Measurements from ENCODE around the gene FOXO6. TPM values are rescaled to one million over a fixed set of nuclear protein-coding genes. Genes with fewer than 3 reads are reported as not detected.

FOXO6 gene
- total and polyA plus RNA-seq, 5 donors = 1.1 to 7.0 (median 4.2) TPM

GRCh38 chr1:41354956-41355355, 6.3 kb upstream of the FOXO6 start:
- H3K27me3 ChIP-seq (ENCODE audit: control insufficient read depth, insufficient read depth) = no peaks in the 10 kb centered on the region
- peaks cover 7% of the 10 kb centered on the region for H3K4me1 ChIP-seq (ENCODE audit: control insufficient read depth, insufficient read depth, low read length)
- 93% methylated on average over 3 of the region's 3 CpGs for WGBS
- H3K27ac ChIP-seq (ENCODE audit: low read length) = no peak overlapping the region
- intact Hi-C loops (cut with DNase I) = no loop called here
- DNase-seq = no peak
- no peaks in the 10 kb centered on the region for H3K9me3 ChIP-seq (ENCODE audit: control insufficient read depth, low read length)
- ATAC-seq = no peak
- no peak overlapping the region for H3K4me3 ChIP-seq (ENCODE audit: low read length)

DNA sequence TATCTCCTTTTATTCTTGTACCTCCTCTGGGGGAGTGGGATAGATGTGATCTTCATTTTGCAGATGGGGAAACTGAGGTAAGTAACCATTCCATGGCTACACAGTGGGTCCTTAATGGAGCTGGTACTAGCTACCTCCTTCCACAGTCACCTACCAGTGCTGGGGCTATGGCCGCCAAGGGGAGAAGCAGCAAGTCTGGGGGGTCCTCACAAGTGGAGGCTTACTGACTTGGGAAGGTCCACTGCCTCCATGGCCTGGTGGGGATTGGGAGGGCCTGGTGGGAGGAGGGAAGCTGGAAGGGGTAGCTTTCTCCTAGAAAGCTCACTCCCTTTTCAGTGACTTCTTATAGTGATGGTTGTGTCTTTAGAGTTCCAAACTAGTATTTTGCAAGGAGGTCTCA, 5.9 kb upstream of the FOXO6 start:
- intact Hi-C loops (cut with DNase I) = no loop called here
- DNase-seq = no peak
- whole genome bisulfite sequencing = 97% methylated on average over 1 of the region's 1 CpG

DNA sequence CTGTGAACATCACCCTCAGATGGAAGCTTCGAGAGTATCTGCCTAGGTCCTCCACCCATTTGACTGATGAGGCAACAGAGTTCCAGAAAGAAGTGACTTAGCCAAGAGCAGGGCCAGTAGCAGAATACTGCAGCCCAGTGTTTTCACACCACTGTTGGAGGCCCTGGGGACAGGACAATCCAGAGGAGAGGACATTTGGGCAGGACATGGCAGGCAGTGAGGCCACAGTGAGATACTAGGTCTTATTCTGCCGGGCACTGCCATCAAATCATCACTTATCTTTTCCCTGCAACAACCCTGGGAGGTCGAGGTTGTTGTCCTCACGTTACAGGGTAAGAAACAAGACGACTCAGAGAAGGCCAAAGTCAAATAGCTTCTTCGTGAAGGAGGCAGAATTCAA, 5.5 kb upstream of the FOXO6 start:
- Histone ChIP-seq H3K27me3 (ENCODE audit: control insufficient read depth, insufficient read depth) (no peaks in the 10 kb centered on the region), H3K9me3 (ENCODE audit: control insufficient read depth, low read length) (no peaks in the 10 kb centered on the region), H3K4me3 (ENCODE audit: low read length) (no peak overlapping the region), H3K27ac (ENCODE audit: low read length) (no peak overlapping the region), H3K4me1 (ENCODE audit: control insufficient read depth, insufficient read depth, low read length) (peaks cover 9% of the 10 kb centered on the region)
- 72% methylated on average over 6 of the region's 6 CpGs for WGBS
- intact Hi-C loops (cut with DNase I) = no loop called here
- no peak for ATAC-seq
- DNase-seq = no peak

More for the DNA sequence above, 5.9 kb upstream of the FOXO6 start:
- no peaks in the 10 kb centered on the region for H3K9me3 ChIP-seq (ENCODE audit: control insufficient read depth, low read length)
- ATAC-seq = no peak
- H3K4me3 ChIP-seq (ENCODE audit: low read length) = no peak overlapping the region
- H3K4me1 ChIP-seq (ENCODE audit: control insufficient read depth, insufficient read depth, low read length) = peaks cover 9% of the 10 kb centered on the region
- H3K27me3 ChIP-seq (ENCODE audit: control insufficient read depth, insufficient read depth) = no peaks in the 10 kb centered on the region
- no peak overlapping the region for H3K27ac ChIP-seq (ENCODE audit: low read length)

- DNase-seq (no peak), ATAC-seq (no peak)
- whole genome bisulfite sequencing = 95% methylated on average over 4 of the region's 4 CpGs
- H3K27ac ChIP-seq (ENCODE audit: low read length) = no peak overlapping the region
- no peak overlapping the region for H3K4me3 ChIP-seq (ENCODE audit: low read length)
- peaks cover 9% of the 10 kb centered on the region for H3K4me1 ChIP-seq (ENCODE audit: control insufficient read depth, insufficient read depth, low read length)
- no peaks in the 10 kb centered on the region for H3K27me3 ChIP-seq (ENCODE audit: control insufficient read depth, insufficient read depth)
- intact Hi-C loops (cut with DNase I) = no loop called here
- no peaks in the 10 kb centered on the region for H3K9me3 ChIP-seq (ENCODE audit: control insufficient read depth, low read length)
Measured at GRCh38 chr1:41356752-41357151, 4.5 kb upstream of the FOXO6 start.

- Histone ChIP-seq H3K9me3 (ENCODE audit: control insufficient read depth, low read length) (no peaks in the 10 kb centered on the region), H3K27me3 (ENCODE audit: control insufficient read depth, insufficient read depth) (no peaks in the 10 kb centered on the region), H3K27ac (ENCODE audit: low read length) (peak overlapping the region; percentile 48), H3K4me1 (ENCODE audit: control insufficient read depth, insufficient read depth, low read length) (peaks cover 9% of the 10 kb centered on the region), H3K4me3 (ENCODE audit: low read length) (no peak overlapping the region)
- ATAC-seq = peak; percentile 17 to 19
- WGBS = 26% methylated on average over 6 of the region's 6 CpGs
- intact Hi-C loops (cut with DNase I) = no loop called here
- DNase-seq = peak; percentile 49 to 83 (median 76)
Measured at GRCh38 chr1:41357451-41358101, 3.7 kb upstream of the FOXO6 start.

DNA sequence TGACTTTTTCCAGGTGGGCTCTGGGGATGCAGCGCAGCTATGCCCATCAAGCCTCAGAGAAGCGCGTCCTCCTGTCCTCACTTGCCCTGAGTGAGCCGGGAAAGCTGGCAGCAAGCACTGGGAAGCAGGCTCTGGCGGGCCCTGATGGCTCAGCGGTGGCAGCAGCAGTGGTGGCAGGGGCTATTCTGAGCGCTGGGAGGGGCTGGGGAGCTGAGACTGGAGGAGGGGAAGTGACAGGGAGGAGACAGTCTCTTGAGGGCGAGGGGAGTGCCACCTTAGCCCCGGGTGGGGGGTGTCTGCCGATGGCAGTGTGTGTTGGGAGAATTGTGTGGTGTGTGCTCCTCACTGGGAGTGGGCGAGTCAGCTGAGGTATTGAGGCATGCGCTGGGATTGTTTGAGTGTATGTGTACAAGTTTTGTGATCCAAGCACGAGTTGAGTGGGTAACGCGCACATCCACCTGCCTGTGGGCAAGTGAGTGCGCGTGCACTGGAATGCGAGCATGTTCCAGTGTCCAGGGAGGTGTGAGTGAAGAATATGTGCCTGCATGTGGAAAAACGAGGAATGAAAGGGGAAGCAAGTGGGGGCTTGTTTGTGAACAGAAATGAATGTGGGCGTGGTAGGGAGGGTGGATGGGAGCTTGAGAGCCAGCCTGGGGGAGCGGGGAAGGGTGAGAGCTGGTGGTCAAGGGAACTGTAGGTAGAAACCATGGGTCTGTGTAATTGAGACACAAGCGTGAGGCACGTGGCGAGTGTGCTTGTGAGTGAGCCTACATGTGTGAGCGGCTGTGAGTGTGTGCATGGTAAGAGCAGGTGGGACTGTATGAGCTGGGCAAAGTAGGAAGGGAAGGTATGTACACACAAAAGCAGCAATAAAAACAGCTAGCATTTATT, 2.9 kb upstream of the FOXO6 start:
- no peaks in the 10 kb centered on the region for H3K9me3 ChIP-seq (ENCODE audit: control insufficient read depth, low read length)
- DNase-seq (peak; percentile 55 to 84 (median 78)), ATAC-seq (peak; percentile 38 to 47)
- intact Hi-C loops (cut with DNase I) = no loop called here
- WGBS = 54% methylated on average over 25 of the region's 25 CpGs
- peaks cover 9% of the 10 kb centered on the region for H3K4me1 ChIP-seq (ENCODE audit: control insufficient read depth, insufficient read depth, low read length)
- no peak overlapping the region for H3K4me3 ChIP-seq (ENCODE audit: low read length)
- peak overlapping the region; percentile 37 for H3K27ac ChIP-seq (ENCODE audit: low read length)
- H3K27me3 ChIP-seq (ENCODE audit: control insufficient read depth, insufficient read depth) = no peaks in the 10 kb centered on the region

- Histone ChIP-seq H3K27me3 (ENCODE audit: control insufficient read depth, insufficient read depth) (no peaks in the 10 kb centered on the region), H3K9me3 (ENCODE audit: control insufficient read depth, low read length) (no peaks in the 10 kb centered on the region), H3K4me3 (ENCODE audit: low read length) (no peak overlapping the region), H3K4me1 (ENCODE audit: control insufficient read depth, insufficient read depth, low read length) (peaks cover 6% of the 10 kb centered on the region), H3K27ac (ENCODE audit: low read length) (peak overlapping the region; percentile 38)
- WGBS = 84% methylated on average over 10 of the region's 10 CpGs
- intact Hi-C loops (cut with DNase I) = no loop called here
- DNase-seq = peak; percentile 43 to 78 (median 75)
- peak in 1 of 2 donors; percentile 17 for ATAC-seq
Measured at GRCh38 chr1:41359211-41360073, 1.8 kb upstream of the FOXO6 start.

DNA sequence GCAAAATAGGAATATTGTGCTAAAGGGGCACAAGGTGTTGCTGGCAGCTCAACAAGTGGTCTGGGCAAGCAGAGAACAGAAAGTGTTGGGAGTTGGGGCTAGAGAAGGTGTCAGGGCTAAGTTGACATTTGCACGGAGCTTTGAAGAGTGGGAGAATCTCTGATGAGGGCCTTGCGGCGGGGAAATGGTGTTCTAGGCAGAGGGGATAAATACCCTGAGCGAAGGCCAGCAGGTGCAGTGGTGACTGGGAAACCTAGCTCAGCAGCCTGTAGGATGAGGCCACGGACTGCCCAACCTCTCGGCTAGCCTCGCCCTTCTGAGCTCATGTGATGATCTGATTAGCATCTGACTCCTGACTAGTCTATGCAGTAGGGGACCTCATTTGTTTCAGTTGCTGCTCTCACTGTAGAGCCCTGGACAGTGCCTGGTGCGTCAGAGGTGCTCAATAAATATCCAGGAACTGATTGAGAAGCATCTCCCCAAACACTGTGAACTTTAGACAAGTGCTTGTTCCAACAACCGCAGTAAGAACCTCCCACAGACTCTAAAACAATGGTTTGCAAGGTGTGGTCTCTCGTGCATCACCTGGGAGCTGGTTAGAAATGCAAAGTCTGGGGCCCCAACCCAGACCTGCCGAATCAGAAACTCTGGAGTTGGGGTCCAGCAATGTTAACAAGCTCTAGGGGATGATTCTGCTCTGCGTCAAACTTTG, 1.0 kb upstream of the FOXO6 start:
- ATAC-seq (no peak), DNase-seq (no peak)
- no peak overlapping the region for H3K4me3 ChIP-seq (ENCODE audit: low read length)
- WGBS = 69% methylated on average over 12 of the region's 12 CpGs
- no peak overlapping the region for H3K27ac ChIP-seq (ENCODE audit: low read length)
- intact Hi-C loops (cut with DNase I) = no loop called here
- H3K4me1 ChIP-seq (ENCODE audit: control insufficient read depth, insufficient read depth, low read length) = peaks cover 6% of the 10 kb centered on the region
- H3K27me3 ChIP-seq (ENCODE audit: control insufficient read depth, insufficient read depth) = no peaks in the 10 kb centered on the region
- H3K9me3 ChIP-seq (ENCODE audit: control insufficient read depth, low read length) = no peaks in the 10 kb centered on the region

DNA sequence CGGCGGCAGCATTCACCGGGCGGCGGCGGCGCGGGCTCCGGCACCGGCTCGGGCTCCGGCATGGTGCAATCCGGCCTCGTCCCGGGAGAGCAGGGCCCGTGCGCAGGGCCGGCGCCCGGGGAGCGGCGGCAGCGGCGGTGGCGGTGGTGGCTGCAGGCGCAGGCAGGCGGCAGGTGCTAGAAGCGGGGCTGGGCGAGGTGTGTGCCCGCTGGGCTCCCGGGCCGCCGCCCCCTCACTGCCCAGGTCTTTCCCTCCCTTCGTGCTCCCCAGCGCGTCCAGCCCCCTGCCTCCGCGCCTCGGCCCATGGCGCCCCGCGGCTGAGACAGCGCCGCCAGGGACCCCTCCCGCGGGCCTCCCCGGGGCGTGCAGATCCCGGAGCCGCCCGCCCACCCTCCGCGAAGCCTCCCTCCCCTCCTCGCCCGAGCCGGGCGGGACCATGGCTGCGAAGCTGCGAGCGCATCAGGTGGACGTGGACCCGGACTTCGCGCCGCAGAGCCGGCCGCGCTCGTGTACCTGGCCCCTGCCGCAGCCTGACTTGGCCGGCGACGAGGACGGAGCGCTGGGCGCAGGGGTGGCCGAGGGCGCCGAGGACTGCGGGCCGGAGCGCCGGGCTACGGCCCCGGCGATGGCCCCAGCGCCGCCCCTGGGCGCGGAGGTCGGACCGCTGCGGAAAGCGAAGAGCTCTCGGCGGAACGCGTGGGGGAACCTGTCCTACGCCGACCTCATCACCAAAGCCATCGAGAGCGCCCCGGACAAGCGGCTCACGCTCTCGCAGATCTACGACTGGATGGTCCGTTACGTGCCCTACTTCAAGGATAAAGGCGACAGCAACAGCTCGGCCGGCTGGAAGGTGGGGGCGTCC, 492 bp downstream of the FOXO6 start:
- Histone ChIP-seq H3K4me3 (ENCODE audit: low read length) (peak overlapping the region; percentile 81), H3K9me3 (ENCODE audit: control insufficient read depth, low read length) (no peaks in the 10 kb centered on the region), H3K4me1 (ENCODE audit: control insufficient read depth, insufficient read depth, low read length) (peaks cover 6% of the 10 kb centered on the region), H3K27me3 (ENCODE audit: control insufficient read depth, insufficient read depth) (no peaks in the 10 kb centered on the region), H3K27ac (ENCODE audit: low read length) (no peak overlapping the region)
- no peak for ATAC-seq
- WGBS = 1% methylated on average over 113 of the region's 113 CpGs
- intact Hi-C loops (cut with DNase I) = no loop called here
- DNase-seq = peak in 2 of 3 donors; percentile 73 to 78

DNA sequence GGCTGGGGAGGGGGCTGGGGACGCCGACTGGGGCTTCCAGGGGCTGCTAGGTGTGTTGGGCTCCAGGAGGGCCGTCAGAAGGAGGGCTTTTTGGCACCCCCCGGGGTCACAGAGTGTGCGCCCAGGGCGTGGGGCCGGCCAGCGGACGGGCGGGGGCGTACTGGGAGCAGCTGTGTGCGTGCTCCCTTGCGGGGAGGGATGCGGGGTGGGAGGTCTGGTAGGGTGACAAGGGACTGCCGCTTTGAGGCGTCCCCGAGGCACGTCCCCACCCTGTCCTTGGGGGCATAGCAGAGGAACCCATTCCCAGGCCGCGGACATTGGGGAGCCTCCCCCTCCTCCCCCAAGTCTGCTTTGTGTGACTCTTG, 1.1 kb downstream of the FOXO6 start:
- peaks cover 6% of the 10 kb centered on the region for H3K4me1 ChIP-seq (ENCODE audit: control insufficient read depth, insufficient read depth, low read length)
- H3K4me3 ChIP-seq (ENCODE audit: low read length) = peak overlapping the region; percentile 81
- WGBS = 14% methylated on average over 20 of the region's 20 CpGs
- H3K9me3 ChIP-seq (ENCODE audit: control insufficient read depth, low read length) = no peaks in the 10 kb centered on the region
- no peak for ATAC-seq
- intact Hi-C loops (cut with DNase I) = no loop called here
- H3K27me3 ChIP-seq (ENCODE audit: control insufficient read depth, insufficient read depth) = no peaks in the 10 kb centered on the region
- H3K27ac ChIP-seq (ENCODE audit: low read length) = no peak overlapping the region
- peak in 1 of 3 donors; percentile 71 for DNase-seq
